ENCODE measurements around the gene CEP83.

GRCh38 chr12:94267921-94268471 lies 191.7 kb downstream of the CEP83 start:
- no peak for TF ChIP-seq CTCF (IDR thresholded peaks at IDR 0.05; ENCODE audit: low read depth, low read length, poor library complexity, severe bottlenecking)
- no peak for TF ChIP-seq EZH2phosphoT487 (IDR thresholded peaks at IDR 0.05; ENCODE audit: borderline replicate concordance, low read length)
